GM21737 (cell line): Measurements from ENCODE around the gene PTH2R.
"Not testable (repeated sequence)": the region's sequence is repeated elsewhere in the genome, so short reads cannot be mapped to it uniquely, and the experiment has no call there.

Experiments used
- ATAC-seq: cut with Tn5 transposase; IDR thresholded peaks from one replicate; pipeline ENCODE4 v1.9.1; 2021; ENCODE audit warnings: mild to moderate bottlenecking, moderate library complexity; ENCODE audit not compliant: unreplicated experiment

PTH2R gene, protein sequence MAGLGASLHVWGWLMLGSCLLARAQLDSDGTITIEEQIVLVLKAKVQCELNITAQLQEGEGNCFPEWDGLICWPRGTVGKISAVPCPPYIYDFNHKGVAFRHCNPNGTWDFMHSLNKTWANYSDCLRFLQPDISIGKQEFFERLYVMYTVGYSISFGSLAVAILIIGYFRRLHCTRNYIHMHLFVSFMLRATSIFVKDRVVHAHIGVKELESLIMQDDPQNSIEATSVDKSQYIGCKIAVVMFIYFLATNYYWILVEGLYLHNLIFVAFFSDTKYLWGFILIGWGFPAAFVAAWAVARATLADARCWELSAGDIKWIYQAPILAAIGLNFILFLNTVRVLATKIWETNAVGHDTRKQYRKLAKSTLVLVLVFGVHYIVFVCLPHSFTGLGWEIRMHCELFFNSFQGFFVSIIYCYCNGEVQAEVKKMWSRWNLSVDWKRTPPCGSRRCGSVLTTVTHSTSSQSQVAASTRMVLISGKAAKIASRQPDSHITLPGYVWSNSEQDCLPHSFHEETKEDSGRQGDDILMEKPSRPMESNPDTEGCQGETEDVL

DNA sequence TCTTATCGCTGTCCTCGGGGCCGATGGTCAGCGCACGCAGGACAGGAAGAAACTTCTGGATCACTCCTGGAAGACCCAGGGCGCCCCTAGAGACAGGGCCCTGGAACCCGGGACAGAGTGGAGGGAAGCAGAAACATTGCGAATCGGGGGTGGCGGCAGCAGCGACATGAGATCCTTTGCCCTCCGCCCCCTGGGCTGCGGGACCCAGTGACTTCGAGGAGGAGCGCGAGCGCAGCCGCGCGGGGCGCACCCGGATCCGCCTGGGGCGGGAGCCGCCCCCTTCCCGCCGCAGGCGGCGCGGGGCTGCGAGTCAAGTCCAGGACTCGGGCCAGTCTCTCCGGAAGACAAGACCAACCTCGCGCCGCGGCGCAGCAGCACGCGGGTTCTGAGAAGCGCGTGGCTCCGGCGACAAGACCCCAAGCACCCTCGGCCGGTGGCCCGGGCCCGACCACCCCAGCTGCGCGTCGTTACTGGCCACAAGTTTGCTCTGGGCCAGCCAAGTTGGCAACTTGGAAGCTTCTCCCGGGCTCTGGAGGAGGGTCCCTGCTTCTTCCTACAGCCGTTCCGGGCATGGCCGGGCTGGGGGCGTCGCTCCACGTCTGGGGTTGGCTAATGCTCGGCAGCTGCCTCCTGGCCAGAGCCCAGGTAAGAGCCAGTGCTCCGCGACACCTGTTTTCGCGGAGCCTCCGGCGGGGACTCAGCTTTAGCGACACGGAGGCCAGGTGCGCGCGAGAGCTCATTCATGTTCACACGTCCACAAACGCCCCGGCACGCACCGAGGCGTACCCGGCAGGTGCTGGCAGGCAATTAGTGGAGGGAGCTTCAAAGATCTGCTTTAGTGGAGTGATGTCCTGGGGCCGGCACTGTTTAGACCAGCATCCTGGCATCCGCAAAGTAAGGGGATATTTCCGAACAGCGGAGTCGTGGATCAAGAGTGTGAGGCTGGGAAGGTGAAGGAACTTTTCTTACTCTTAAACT is at the start of gene PTH2R:
Gene PTH2R (plus strand): TSS at position 319 of the 978 bp plus-strand sequence. CDS start 252 bp downstream, at position 571.
- no peak for ATAC-seq

- ATAC-seq: no peak
These were observed 49.6 kb upstream of the PTH2R start for GRCh38 chr2:208356846-208357574.

DNA sequence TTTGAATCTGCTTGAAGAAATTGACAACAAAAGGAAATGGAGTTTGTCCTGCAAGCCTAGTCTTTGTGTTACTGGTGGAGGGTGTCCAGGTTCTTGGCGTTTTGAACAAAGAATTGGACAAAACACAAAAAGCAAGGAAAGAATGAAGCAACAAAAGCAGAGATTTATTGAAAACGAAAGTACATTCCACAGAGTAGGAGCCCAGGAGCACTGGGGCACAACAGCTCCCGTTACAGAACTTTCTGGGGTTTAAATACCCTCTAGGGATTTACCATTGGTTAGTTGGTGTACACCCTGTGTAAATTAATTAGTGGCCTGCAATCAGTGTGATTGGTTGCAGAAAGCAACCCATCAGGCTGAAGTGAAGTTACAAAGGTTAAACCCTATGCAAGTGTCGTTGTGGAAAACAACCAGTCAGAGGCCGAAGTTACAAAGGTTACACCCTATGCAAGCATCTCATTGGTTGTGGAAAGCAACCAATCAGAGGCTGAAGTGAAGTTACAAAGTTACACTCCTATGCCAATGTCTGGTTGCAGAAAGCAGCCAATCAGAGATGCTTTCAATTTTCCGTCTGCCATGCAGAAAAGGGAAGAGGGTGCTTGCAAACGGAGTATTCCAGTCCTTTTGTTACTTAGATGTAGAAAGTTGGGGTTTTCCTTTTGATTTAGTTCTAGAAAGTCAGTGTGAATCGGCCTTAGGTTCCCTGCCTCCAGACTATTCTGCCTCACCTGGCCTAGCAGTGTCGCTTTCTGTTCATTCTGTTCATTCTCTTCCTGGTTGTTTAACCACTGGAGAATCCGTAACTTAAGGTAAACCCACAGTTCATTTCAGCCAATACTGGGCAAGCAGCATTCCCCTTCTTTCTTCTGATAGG is 47.6 kb upstream of the PTH2R start:
- no peak for ATAC-seq

DNA sequence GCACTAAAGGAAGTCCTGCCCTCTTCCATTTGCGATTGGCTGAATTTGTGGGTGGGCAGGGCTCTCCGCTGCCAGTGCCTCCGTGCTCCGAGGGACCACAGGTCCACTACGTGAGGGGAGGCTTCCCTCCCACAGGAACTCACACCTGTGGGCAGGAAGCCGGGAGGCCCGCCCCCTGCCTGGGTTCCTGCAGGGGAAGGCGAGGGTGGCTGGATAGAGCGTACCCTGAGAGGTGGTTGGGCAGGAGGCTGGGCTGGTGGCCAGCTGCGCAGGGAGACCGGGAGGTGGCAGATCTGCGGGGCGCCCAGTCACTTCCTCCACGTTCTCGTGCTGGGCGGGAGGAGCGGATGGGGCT is 47.0 kb upstream of the PTH2R start:
- ATAC-seq: no peak

- no peak for ATAC-seq
These were observed 46.1 kb upstream of the PTH2R start for GRCh38 chr2:208360259-208361076.

GRCh38 chr2:208361077-208361441 is 45.5 kb upstream of the PTH2R start:
- ATAC-seq: no peak

- peak; percentile 58 for ATAC-seq
These were observed 43.1 kb upstream of the PTH2R start for GRCh38 chr2:208363485-208363884.

DNA sequence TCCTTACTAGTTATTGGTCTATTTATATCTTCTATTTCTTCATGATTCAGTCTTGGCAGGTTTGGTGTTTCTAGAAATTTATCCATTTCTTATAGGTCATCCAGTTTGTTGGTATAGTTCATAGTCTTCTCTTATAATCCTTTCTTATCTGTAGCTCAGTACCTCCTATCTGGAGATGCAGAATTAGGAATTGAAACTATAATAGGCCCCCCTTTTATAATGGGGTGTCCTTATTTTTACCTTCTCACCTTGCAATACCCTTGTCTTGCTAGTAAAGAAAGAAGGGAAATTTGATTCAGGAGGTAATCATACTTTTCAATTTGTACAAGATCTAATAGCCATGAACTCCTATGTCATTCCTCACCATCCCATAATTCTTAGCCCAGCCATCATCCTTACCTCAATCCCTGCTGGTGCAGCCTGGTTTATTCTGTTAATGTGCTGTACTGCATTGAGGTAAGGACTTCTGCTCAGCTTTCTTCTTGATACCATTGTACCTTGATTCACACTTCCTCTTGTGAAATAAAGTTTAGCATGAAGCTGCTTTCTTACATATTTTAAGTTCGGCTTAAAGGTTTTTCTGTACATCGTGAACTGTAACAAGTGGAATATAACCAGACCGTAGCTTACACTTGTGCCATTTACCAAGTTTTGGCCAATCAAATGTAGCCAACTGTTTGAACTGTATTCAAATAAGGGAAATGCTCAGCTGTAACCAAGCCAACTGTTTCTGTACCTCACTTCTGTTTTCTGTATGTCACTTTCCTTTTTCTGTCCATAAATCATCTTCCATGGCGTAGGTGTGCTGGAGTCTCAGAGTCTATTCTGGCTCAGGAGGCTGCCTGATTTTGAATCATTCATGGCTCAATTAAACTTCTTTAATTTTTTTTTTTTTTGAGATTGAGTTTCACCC is 40.1 kb upstream of the PTH2R start:
- ATAC-seq: peak; percentile 41

GRCh38 chr2:208369091-208369490 is 37.5 kb upstream of the PTH2R start:
- ATAC-seq: no peak

- ATAC-seq: no peak
These were observed 35.5 kb upstream of the PTH2R start for GRCh38 chr2:208370881-208371633.

DNA sequence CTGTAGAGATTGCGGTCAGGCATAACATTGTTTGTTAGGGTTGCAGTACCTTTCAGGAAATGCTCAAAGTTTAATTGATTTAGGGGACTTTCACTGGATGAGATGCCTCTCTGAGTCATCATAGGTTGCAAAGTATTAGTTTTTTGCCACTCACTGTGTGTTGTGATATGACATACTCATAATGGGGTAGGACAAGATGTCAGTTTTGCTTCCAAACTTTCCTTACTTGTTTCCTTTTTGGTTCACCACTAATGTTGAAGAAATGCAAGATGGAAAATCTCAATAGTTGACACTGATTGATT is 35.0 kb upstream of the PTH2R start:
- ATAC-seq: no peak

GRCh38 chr2:208373460-208374089 is 33.0 kb upstream of the PTH2R start:
- no peak for ATAC-seq

DNA sequence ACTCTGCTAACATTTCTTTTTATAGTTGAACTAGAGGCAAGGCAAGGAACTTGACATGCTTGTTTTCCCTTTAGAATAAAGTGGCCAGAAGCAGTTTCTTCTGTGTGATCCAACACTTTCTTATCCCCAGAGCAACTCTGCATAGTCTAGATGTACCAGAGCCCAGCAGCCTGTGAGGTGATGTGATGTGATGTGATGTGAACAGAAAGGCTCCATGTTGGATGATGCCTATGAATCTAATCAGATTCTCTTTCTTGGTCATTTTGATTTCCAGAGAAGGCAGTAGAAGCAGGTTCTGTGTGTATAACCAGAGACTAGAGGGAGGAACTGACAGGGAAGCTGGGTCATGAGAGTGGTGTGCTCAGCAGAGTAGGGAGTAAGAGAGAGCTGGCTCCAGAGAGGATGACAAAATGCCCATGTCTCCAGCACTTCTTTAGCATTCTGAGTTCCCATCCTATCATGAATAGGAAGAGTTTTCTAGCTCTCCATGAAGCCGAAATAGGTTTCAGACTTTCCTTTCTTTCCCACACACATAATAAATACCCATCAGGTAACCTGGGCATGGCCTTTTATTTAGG is 31.0 kb upstream of the PTH2R start:
- ATAC-seq: no peak

GRCh38 chr2:208377344-208377860 is 29.2 kb upstream of the PTH2R start:
- not testable (repeated sequence) for ATAC-seq

DNA sequence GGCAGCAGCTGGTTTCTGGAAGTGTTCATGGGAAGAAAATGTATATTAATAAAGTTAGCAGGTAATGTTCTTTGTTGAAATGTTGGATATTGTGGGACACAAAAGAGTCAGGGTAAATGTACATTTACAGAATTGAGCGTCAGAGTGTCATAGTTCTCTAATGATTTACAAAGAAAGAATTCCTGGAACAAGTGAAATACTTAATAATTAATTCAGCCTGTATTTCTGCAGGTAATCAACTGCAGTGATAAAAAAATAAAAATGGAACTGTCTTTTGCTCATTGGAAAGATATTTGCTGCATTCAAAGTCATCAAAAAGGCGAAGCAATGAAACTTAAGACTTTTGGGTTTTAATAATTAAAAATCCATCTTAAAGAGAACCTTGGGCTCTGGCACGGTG is 27.4 kb upstream of the PTH2R start:
- ATAC-seq: no peak

- no peak for ATAC-seq
These were observed 22.0 kb upstream of the PTH2R start for GRCh38 chr2:208384637-208385036.
